NOMO-1 treated with DMSO at 0.1 percent for 48 hours (cell line): ENCODE data around the gene NRIP2.

Experiments used
- DNase-seq: peaks from one replicate; lab custom pipeline; 2025; ENCODE audit not compliant: unreplicated experiment; lab: John Stamatoyannopoulos, UW

Gene NRIP2

DNA sequence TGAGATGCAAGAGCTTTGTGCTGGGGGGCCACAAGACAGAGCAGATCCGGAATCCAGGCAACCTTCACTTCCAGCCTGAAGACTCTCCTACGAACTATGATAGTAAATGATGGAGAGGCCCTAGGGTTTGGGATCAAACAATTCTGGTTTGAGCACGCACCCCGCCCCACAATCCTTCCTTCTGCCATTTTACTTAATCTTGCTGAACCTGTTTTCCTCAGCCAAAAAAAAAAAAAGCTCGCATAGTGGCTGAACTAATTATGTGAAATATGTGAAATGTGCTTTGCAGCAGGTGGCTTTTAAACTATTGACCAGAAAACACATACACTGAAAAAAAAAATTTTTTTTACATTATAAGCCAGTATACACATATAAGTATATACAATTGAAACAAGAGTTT, 23.0 kb downstream of the NRIP2 start:
- no peak for DNase-seq

DNA sequence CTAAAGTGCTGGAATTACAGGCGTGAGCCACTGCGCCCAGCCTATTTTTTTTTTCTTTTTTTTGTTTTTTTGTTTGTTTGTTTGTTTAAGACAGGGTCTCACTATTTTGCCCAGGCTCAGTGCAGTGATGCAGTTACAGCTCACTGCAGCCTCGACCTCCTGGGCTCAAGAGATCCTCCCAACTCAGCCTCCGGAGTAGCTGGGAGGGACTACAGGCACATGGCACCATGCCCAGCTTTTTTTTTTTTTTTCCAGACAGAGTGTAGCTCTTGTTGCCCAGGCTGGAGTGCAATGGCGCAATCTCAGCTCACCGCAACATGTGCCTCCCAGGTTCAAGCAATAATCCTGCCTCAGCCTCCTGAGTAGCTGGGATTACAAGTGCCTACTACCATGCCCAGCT, 28.1 kb downstream of the NRIP2 start:
- no peak for DNase-seq

DNA sequence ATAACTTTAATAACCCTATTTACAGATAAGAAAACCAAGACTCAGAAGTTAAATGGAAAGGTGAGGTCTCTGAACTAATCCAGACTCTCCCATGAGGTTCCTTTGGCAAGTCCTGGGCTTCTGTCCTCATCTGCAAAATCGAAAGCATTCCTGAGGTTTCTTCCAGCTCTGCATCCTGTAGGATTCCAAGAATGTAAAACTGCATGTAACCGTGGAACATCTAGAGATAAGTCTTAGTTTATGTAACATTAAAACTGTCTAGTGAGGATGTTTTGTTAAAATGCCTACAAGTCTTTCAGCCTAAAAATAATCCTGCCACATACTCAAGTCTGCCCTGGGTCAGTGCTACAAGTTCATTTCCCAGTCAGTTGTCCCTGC, 29.7 kb downstream of the NRIP2 start:
- DNase-seq, result no peak

DNA sequence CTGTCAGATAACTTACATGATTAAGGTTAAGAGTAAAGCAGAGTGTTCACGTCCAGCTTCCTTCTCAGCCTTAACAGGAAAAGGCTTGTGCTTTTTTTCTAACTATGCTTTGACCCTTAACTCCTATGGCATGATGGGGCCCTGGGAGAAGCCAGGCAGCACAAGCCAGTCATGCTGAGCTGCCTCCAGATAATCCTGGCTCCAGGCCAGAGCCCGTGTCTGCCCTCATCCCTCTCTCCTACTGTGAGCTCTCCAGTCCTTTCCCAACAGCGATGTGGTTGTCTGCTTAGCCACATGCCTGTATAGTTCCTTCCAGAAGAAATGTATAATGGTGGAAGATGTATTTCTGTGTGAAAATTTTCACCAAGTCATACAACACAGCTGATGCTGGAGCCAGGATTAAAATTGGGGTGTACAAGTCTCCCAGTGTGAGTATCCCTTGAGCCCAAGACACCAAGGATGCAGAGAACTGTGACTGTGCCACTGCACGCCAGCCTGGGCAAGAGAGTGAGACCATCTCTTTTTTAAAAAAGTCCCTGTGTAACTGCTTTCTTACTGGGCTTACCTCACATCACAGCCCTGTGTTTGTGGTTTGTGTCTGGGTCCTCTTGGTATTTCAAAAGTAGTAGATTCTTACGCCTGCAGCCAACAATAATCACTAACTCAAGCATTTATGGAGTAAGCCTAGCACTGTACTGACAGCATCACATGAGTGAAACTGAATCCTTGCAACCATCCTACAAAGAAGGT, 30.3 kb downstream of the NRIP2 start:
- no peak for DNase-seq

- no peak for DNase-seq
Observed at GRCh38 chr12:2803635-2804392, 31.0 kb downstream of the NRIP2 start.

GRCh38 chr12:2801044-2801783, 33.6 kb downstream of the NRIP2 start:
- no peak for DNase-seq

- DNase-seq, result no peak
Observed at GRCh38 chr12:2800046-2800570, 34.7 kb downstream of the NRIP2 start.

GRCh38 chr12:2797721-2798418, 37.0 kb downstream of the NRIP2 start:
- no peak for DNase-seq

GRCh38 chr12:2796187-2796666, 38.6 kb downstream of the NRIP2 start:
- DNase-seq, result peak; percentile 18

DNA sequence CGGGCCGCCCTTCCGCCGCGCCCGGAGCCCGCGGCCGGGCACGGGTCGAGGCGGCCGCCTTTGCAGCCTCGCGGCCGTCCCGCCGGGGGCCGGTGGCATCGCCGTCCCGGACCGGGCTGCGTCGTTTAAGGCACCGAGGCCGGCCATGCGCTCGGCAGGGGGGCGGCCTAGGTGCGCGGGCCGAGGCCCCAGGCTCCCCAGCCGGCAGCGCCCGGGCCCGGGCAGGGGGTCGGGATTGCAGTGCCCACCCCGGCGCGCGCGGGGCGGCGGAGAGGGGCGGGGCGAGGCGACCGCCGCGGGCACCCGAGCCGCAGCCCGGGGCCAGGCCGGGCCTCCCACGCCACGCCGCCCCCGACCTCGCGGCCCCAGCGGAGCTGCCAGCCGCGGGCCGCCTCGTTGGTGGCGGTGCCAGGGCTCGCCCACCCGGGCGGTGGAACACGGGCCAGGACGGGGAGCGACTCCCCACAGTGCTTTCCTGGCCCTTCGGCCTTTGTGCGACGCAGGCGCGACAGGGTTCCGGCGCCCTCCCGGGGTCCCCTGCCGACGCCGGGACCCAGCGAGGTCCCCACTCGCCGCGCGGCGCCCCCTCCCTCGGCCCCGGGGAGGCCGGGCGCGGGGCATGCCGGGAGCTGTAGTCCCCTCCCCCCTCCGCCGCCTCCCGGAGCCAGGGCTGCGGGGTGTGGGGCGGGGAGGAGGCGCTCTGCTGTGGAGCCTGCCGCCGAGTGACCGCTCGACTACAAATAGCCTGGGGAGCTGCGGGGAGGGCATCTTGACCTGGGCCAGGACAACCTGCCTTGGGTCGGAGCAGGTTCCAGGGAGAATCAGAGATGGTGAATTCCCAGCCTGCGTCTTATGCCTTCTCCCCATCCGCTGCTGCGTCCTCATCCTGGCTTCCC, 39.3 kb downstream of the NRIP2 start:
- DNase-seq, result peak; percentile 6

- peak; percentile 86 for DNase-seq
Observed at GRCh38 chr12:2794736-2795289, 40.0 kb downstream of the NRIP2 start, which contains the start of gene FKBP4. Gene FKBP4, plus strand, starts transcription at chr12:2794970. Its CDS starts 170 bp downstream, at chr12:2795140.

GRCh38 chr12:2794191-2794735, 40.6 kb downstream of the NRIP2 start:
- DNase-seq, result peak; percentile 38

DNA sequence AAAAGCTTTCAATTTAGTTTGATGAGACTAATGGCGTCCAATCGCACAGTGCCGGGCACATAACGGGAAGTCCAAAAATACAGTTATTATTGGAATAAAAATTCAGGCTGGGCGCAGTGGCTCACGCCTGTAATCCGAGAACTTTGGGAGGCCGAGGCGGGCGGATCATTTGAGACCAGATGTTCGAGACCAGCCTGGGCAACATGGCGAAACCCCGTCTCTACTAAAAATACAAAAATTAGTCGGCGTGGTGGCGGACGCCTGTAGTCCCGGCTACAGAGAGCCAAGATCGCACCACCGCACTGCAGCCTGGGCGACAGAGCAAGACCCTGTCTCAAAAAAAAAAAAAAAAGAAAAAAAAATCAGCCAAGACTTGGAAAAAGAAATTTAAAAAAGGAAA, 41.3 kb downstream of the NRIP2 start:
- no peak for DNase-seq

GRCh38 chr12:2792671-2793500, 41.9 kb downstream of the NRIP2 start:
- DNase-seq, result no peak

- no peak for DNase-seq
Observed at GRCh38 chr12:2791089-2791488, 43.7 kb downstream of the NRIP2 start.

GRCh38 chr12:2785017-2785416, 49.8 kb downstream of the NRIP2 start:
- no peak for DNase-seq

DNA sequence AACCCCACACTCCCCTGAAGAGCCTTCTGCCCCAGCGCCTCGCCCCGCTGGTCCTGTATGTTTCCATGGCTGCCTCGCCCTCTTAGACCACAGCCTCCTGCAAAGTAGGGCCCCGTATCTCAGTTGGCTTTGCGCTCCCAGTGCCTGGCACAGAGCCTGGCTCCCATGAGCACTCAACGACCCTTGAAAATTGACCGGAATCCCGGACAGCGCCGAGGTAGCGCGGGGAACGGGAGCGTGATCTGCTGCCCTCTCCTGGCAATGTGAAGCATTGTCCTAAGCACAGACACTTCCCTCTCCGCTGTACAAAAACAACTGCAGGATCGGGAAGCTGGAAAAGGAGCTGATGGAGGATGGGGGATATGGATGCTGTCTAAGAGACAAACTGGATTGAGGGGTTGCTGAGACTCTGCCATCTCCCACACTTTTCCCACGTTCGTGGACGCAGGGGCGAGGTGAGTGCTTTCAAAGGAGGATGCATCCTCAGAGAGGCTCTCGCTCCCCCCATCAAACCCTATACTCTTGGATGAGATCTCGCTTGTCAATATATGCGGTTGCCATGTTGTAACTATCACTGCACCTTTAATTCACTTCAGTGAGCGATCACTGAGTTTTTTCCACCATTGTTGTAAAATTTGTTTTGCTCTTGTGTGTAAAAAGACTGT, 50.8 kb downstream of the NRIP2 start:
- no peak for DNase-seq

- DNase-seq, result no peak
Observed at GRCh38 chr12:2779281-2779680, 55.6 kb downstream of the NRIP2 start.
